SW480 (cell line): Measurements from ENCODE around the gene NR2F1-AS1.
"Not testable (repeated sequence)": the region's sequence is repeated elsewhere in the genome, so short reads cannot be mapped to it uniquely, and the experiment has no call there.

Experiments used
- DNase-seq: peaks from one replicate; pipeline ENCODE4 v3.0.0-alpha.2; 2016; ENCODE audit warnings: low spot score

Gene NR2F1-AS1

DNA sequence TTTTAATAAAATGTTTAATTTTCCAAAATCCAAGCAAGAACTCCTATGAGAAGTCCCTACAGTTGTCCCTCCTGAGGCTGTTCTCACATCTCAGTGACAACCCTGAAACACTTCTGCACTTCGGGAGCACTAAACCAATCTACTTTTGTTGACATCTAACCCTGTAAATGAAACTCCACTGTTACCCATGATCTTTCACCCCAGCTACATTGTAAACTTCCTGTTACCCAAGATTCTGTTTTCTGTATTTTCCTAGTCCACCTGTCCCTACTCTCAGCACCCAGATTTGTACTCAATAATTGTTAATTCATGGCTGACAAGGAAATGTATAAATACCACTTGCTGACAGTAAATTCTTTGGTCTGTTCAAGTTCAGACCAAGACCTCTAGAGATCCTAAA lies 153.7 kb downstream of the NR2F1-AS1 start:
- no peak for DNase-seq

DNA sequence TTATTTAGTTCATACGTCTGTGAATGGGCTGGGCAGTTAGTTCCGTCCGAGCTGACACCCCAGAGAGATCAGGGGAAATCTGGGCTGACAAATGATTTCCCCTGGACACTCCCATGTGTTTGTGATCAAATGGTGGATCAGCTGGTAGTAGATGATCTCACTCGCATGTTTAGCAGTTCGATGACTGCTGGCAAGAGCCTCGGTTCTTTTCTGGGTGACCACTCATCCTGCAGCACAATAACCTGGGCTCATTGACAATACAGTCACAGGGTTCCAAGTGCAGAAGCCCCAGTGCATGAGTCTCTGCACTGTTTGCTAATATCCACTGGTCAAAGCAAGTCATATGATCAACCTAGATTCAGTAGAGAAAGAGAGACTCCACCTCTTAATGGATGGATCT lies 155.9 kb downstream of the NR2F1-AS1 start:
- no peak for DNase-seq

DNA sequence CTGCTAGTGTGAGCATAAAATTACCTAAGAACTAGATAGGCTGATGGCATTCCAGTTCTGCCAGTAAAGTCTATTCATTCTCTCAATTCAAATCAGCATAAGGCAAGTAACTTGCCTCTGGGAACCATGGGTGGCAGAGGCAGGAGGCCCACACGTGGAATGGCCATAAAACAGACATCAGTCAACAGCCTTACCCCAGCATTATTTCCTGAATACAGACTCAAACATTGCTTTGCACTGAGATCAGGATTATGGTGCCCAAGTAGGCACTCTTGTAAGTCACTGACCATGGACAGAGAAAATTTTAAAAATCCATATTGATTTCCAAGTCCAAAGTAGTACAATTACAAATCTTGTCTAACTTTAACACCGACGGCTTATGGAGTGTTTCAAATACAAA lies 157.7 kb downstream of the NR2F1-AS1 start:
- DNase-seq, result no peak

DNA sequence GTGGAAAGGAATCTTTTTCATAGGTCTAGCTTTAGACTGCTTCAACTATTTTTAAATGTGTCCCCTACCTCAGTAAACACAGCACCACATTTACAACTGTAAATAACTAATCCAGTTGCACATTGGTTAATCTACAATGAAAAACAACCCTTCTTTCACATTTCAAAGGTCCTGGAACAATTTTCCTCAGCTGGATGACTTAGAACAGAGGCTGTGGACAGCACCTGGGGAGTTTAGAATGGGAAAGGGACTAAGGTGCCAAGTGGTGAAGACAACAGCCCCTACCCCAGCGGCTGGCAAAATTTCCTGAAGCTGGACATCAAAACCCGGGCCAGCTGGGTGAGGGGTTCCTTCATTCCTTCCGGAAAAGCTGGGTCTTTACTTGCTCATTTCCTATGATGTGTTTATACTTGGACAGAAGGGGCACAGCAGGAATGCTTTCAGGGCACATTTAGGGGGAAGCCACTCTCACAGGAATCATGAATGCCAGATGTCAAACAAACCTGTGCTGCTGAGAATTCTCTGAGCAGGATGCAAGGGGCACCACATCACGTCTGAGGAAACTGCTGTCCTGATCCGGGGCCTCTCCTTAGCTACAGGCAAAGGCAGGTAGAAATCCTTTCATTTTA lies 158.3 kb downstream of the NR2F1-AS1 start:
- DNase-seq, result no peak

DNA sequence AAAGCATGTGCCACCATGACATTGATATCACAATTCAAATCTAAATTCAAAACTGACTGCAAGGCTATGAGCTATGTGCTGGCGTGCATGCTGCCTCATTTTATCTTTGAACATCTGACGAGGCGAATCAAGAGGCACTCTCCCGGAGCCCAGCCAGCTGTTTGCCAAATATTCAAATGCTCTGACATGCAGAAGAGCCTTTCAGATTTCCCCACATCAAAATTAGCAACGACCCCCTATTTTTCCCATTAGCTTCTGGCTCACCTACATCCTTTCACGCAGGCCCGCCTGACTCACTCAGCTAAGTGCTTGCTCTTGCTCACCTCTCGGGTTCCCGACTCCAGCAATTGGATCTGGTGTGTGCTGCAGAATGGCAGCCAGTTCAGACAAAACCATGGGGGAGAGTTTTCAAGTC lies 159.0 kb downstream of the NR2F1-AS1 start:
- DNase-seq, result no peak

DNA sequence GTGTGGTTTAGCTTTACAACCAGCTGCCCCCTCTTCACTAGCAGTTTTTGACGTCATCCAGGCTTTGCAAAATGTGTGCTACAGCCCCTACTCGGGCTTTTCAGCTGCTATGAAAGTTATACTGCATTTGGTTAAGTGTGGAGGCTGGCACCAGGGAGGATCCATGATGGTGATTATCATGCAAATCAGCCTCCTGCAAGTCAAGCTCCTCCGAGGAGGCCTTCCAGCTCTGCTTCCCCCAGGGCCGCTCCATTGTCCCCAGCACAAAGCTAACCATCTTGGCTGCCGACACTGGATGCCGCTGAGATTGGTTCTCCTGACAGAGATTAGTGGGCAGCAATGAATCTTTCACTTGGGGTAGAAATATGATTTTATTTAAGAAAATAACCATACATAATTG lies 159.6 kb downstream of the NR2F1-AS1 start:
- no peak for DNase-seq

DNA sequence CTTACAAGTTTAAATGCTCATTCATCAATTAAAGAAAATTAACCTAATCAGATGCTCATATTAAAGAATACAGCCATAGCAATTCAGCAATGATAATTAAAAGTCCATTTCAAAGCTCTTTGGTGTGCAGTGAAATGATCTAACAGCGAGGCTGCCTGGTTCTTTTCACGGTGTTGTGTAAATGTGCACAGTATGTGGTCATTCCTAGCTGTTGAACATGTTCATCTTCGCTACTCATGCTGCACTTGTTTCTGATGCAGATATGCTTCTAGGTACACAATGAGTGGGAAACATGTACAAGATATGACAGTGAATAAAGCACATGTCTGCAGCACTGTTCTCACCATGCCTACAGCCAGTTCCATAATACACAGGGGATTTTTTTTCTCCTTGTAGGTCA lies 163.5 kb downstream of the NR2F1-AS1 start:
- no peak for DNase-seq

DNA sequence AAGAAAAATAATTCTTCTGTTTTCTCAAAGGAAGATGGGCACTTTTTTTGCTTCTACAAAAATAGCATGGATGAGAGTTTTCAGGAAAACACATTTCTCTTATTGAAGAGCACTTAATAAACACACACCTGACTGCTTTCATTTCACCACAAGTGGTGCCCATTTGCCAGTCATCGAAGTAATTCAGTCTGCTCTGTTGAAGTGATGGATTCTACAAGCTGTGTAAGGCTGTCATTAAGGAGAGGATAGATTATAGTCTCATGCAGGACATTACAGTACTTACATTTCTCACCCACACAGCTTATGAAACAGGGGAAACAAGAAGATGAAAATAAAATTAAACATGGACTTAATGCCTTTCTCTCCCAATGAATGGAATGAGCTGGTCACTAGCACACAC lies 165.2 kb downstream of the NR2F1-AS1 start:
- no peak for DNase-seq

DNA sequence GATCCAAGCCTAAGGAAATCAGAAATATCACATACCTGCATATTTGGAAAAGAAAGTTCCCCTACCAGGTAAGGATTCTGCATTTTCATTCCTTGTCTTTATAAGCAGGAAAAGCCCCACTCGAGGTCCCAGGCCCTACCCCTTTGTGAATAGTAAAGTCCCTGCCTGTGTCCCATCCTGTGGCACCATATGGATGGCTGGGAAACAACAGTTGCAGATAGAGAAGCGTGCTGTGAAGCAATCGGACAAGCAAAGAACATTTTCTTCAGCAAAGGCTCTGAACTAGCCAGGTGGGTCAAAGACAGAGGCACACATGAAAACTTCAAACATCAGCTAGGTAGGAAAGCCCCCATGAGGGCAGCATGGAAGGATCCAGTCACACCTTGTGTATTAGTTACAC lies 169.3 kb downstream of the NR2F1-AS1 start:
- DNase-seq, result no peak

DNA sequence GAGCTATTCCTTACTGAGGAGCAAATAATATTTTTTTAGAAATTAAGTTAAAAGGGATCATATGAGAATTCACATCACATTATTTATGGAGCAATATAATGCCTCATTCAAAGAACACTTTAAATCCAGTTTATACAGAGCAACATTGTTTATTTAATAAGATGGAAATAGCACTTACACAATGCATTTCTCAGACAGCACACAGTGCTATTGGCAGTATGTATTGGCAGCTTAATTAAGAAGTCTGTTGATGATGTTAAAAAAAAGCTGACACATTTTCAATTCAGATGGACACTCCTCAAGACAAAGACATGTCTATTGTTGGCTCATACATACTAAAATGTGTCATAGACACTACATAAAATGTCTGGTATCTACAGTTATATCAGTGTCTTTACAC lies 171.3 kb downstream of the NR2F1-AS1 start:
- DNase-seq, result no peak

DNA sequence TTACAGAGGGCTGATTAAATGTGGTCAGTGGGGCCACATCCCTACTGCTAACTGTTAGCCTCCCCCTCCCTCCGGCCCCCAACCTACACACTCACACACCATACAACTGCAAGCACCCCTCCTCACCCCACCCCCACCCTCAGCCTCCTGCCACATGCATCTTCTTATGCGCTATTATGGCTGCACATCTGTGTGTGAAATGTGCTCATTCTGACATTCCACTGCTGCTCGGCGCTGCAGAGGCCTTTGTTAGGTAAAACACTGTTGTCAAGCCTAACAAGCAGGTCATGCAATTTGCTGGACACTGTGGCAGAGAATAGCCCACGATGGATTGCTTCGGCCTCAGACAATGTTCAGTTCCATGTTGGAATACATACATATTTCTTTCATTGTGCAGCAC lies 173.6 kb downstream of the NR2F1-AS1 start:
- no peak for DNase-seq

DNA sequence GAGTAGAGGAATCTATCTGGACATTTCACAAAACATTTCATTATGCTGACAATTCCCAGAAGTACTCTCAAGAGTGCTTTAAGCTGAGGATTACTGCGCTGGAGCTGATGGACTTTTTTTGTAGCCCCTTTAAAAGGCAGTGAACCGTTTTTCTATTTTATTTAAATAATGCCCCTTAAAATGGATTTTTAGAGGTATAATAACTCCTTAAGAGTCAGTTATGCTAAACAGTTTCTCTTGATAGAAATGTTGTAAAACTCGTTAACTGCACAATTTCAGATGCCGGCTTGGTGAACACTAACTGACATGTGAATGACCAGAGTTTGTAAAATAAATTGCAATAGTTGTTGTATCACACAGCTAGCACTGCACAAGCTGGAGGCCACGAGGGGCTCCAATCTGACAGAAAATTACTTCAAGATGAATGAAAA lies 174.0 kb downstream of the NR2F1-AS1 start:
- DNase-seq, result no peak

DNA sequence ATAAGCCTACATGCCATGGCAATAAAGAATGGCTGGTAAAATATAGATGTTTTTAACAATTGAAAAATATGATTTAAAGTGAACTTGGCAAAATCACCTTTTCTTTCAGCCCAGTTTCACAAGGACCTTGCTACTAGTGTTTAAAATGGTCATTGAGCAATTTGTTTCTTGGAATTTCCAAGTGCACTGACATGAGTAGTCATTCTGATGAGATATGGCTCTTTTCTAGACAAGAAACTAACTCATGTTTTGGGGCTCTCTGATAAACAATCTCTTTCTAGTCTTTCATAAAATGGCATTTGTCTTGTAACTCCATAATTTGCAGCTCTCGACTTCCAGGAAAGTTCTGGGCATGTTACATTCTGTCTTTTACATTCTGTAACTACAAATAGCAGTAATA lies 176.8 kb downstream of the NR2F1-AS1 start:
- no peak for DNase-seq

DNA sequence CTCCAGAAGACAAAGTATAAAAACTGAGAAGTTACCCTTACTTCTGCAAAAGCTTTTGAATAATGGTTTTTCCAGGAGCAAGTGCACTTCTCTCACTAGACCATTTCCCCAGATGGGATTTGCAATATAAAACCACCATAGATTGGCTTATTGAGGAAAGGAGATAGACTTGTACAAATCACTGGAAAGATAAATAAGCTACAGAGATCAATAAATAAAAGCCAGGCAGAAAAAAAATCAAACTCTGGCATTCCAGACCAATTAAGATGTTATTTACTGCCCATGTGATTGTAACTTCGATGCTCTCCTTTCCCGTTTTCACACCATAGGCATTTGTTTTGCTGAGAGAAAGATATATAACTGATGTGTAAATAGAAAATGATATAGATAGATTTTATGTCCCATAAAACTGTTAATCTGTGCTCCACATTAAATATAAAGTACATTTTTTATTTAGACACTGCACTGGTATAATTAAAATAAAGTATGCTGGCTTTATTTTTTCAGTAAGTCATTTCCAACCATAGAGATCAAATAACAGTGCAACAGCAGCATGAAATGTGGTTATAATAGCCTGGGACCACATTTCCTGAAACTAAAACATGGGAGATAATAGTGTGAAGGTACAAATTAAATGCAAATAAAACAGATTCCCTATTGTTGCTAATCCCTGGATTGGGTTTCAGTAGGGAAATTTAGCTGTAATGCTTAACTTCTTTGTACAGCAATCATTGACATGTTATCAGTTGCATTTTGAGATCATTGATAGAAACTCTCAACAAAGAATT lies 177.7 kb downstream of the NR2F1-AS1 start:
- DNase-seq, result no peak

DNA sequence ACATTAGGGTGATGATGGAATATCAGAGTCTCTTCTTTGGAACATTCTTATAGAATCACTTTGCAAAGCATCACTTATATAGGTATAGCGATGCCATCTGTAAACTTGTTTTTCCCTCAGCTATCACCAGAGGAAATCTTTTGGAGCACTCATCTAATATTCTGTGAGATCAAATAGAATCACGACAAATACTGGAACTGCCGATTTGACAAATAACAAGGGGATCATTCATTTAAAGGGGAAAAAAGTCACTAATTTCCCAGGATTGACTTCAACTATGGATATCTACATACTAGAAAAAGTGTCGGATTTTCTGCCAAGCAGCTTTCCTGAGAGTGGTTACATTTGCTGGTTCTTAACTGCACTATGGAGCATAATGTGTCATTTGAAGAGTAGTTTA lies 178.6 kb downstream of the NR2F1-AS1 start:
- DNase-seq, result no peak

DNA sequence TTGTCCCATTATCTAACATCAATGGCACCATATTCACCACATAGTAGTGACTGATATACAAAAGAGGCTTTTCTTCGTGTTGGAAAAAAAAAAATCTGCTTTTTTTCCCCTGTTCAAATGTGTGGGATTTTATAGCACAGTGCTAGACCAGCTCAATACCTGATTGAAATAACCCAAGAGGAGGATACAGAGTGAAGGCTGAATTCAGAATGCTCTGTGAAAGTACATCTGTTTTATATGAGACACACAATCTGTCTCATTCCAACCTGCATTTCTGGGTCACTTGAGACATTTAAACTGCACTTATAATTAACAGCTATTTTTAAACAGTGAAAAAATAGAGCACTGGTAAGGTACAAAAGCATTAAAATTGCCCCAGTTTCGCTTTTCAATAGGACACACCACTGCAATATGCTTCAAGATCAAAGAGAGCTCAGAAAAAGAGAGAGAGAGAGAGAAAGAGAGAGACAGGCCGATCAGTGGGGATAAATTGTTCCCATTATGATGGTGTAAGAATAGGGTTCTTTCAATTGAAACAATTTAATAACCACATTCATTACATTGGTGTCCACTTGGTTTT lies 179.3 kb downstream of the NR2F1-AS1 start:
- DNase-seq, result no peak

DNA sequence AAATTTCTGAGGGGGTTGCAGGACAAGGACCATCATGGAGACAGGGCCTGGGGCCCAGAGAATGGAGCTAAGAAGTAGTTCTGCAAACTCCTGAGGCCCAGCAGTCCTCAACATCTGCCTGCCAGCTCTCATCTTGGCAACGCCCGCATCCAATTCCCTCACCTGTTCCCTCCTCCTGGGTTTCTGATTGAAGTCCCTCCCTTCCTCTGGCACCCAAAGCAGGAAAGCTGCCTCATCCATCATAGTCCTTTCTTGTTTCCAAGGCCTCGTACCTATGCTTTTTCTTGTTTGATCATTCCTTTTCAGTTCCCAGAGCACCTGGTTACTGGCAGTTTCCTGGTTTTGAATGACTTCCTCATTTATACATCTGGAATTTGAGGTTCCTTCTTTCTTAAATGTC lies 181.3 kb downstream of the NR2F1-AS1 start:
- no peak for DNase-seq

DNA sequence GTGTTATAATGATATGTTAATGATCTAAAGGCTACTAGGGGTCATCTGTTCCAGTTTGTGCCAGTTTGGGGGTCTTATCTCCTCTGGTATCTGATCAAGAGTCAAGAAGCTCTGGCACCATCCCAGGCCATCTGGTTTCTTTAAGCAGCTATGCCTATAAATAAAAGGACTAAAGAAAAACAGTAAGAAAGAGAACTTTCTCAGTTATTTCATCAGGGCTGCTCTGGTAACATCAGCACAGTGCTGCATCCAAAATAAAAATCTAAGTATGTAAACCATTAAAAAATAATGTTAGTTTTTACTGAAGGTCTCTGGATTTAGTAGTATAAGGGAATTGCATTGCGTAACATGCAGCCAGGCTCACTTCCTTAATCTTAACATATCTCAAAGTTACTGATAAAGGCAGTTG lies 185.0 kb downstream of the NR2F1-AS1 start:
- no peak for DNase-seq

DNA sequence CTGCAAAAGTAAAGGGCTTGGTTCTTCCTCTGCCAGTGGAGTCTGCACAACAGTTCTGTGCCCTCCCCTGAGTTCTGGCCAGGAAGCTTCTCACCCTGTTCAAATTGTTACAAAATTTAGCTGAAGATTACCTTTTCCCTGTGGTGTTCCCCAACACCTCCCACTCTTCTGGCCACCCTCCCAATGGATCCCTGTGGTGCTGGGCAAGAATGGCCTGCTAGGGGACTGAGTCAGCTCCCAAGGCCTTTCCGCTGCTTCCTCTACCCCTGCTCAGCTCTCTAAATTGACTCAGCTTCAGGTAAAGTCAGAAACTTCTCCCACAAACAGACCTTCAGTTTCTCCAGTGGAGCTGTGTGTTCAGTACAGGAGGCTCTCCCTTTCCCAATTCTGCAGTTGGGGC lies 186.0 kb downstream of the NR2F1-AS1 start:
- DNase-seq, result no peak

DNA sequence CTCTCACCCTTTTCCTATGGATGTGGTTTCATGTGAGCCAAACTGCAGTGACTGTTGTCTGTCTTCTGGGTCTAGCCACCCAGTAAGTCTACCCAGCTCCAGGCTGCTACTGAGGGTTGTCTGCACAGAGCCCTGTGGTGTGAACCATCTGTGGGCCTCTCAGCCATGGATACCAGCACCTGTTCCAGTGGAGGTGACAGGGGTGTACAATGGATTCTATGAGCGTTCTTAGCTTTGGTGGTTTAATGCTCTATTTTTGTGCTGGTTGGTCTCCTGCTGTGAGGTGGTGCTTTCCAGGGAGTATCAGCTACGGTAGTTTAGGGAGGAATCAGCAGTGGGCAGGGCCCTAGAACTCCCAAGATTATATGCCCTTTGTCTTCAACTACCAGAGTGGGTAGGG lies 186.7 kb downstream of the NR2F1-AS1 start:
- DNase-seq, result no peak

DNA sequence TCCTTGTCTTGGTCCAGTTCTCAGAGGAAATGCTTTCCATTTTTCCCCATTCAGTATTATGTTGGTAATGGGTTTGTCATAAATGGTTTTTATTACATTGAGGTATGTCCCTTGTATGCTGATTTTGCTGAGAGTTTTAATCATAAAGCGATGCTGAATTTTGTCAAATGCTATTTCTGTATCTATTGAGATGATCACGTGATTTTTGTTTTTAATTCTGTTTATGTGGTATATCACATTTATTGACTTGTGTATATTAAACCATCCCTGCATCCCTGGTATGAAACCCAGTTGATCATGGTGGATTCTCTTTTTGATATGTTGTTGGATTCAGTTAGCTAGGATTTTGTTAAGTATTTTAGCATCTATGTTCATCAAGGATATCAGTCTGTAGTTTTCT lies 189.8 kb downstream of the NR2F1-AS1 start:
- DNase-seq, result not testable (repeated sequence)

DNA sequence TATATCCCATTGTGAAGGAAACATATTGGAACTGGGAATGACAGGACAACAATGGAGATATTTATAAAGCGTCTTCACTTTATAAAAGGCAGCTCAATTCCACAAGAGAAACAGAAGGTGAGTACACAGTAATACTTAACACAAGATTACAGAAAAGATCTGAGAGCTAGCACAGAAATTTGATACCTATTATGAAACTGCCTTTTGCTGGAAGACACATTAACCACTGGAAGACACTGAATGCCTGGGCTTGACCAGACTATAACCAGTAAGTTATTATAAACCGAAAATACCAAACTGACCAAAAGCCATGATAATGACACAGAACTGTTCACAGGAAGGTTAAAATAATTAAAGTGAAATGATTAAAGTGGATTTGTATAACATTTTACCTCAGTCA lies 195.4 kb downstream of the NR2F1-AS1 start:
- no peak for DNase-seq

DNA sequence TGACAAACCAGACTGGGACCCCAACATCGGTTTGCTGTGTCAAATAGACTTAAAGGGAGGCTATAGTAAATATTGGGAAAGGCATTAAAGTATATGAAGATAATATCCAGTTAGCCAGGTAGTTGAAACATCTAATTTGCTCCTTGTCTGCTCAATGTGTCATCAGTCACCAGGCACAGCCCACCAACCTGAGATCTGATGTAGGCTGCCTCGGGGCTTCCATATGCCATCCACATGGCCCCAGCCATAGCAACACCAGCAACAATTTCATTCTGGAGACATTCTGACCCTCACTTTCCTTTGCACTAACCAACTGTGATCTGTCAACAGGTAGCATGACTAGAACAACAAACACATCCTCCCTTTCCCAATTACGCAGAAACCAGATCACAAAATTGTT lies 196.0 kb downstream of the NR2F1-AS1 start:
- DNase-seq, result no peak

DNA sequence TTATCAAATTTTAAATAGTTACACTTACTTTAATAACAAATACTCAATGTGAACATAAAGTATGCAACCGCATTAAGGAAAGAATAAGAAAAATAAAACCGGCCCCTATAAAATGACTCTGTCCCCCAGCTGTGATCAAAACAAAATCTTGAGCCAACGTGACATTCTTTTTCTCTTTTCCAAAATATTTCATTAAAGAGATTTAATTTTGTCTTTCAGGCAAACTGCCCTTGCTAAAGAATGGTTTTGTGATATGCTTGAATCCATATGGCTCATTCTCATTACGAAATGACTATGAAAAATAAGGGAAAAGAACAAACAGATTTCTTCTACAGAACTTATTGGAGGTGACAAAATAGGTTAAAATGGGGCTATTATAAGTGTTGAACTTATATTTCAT lies 197.0 kb downstream of the NR2F1-AS1 start:
- DNase-seq, result no peak
